CD4-positive, CD25-positive, alpha-beta regulatory T cell (primary cell): Measurements from ENCODE around the gene PRKAR1B. TPM values are rescaled to one million over a fixed set of nuclear protein-coding genes. Genes with fewer than 3 reads are reported as not detected.

Source experiments
- ATAC-seq, 2 donors: fragments of 150-1000 bp; cut with Tn5 transposase; one replicate each; pipeline ENCODE4 v1.10.0; 2021; ENCODE audit warnings: low read depth in 2 of 2, moderate number of reproducible peaks in 2 of 2, moderate library complexity in 1 of 2
- DNase-seq, 3 donors: peaks; one replicate each; pipeline versions ENCODE4 v3.0.0 to v3.0.0-alpha.2; 2012 to 2022; ENCODE audit warnings: mixed read lengths in 1 of 3
- H3K27ac ChIP-seq: one replicate; pipeline ENCODE4 v1.7.0; 2013; ENCODE audit warnings: mild to moderate bottlenecking, low read length; ENCODE audit not compliant: insufficient read depth, poor library complexity, severe bottlenecking
- H3K27me3 ChIP-seq: one replicate; pipeline ENCODE4 v1.7.0; 2013; ENCODE audit warnings: low read length; ENCODE audit not compliant: control insufficient read depth, insufficient read depth
- H3K36me3 ChIP-seq: one replicate; pipeline ENCODE4 v1.7.0; 2013; ENCODE audit warnings: mild to moderate bottlenecking, low read length, moderate library complexity; ENCODE audit not compliant: control insufficient read depth, insufficient read depth
- H3K4me1 ChIP-seq: 2 replicates; pipeline ENCODE4 v1.7.0; 2013; ENCODE audit warnings: mild to moderate bottlenecking, low read length; ENCODE audit not compliant: insufficient read depth, control insufficient read depth, poor library complexity, severe bottlenecking
- H3K4me3 ChIP-seq: one replicate; pipeline ENCODE4 v1.7.0; 2013; ENCODE audit warnings: low read depth, mild to moderate bottlenecking, low read length, moderate library complexity
- H3K9me3 ChIP-seq, 2 experiments: 1 replicate in 1 of 2; 2 replicates in 1 of 2; pipeline ENCODE4 v1.7.0; 2013; ENCODE audit warnings: low read length in 2 of 2, mild to moderate bottlenecking in 1 of 2, moderate library complexity in 1 of 2; ENCODE audit not compliant: control insufficient read depth in 2 of 2
- H3K27ac Mint-ChIP-seq, 3 donors: one replicate each; pipeline ENCODE4 v1.8.0; 2020 to 2022; ENCODE audit warnings: mild to moderate bottlenecking in 3 of 3, mixed read lengths in 3 of 3, moderate library complexity in 2 of 3
- H3K27me3 Mint-ChIP-seq: one replicate; pipeline ENCODE4 v1.8.0; 2022; ENCODE audit warnings: mild to moderate bottlenecking, mixed read lengths
- H3K36me3 Mint-ChIP-seq: one replicate; pipeline ENCODE4 v1.8.0; 2020; ENCODE audit warnings: mixed read lengths
- H3K4me1 Mint-ChIP-seq, 4 donors: one replicate each; pipeline ENCODE4 v1.8.0; 2020 to 2022; ENCODE audit warnings: mixed read lengths in 4 of 4, mild to moderate bottlenecking in 1 of 4
- H3K4me3 Mint-ChIP-seq, 4 donors: one replicate each; pipeline ENCODE4 v1.8.0; 2020 to 2022; ENCODE audit warnings: mild to moderate bottlenecking in 4 of 4, mixed read lengths in 4 of 4, moderate library complexity in 3 of 4
- H3K9me3 Mint-ChIP-seq, 7 donors: one replicate each; pipeline ENCODE4 v1.8.0; 2020 to 2022; ENCODE audit warnings: mixed read lengths in 7 of 7, mild to moderate bottlenecking in 3 of 7, moderate library complexity in 2 of 7
- polyA plus RNA-seq, 4 donors: library from polyadenylated mRNA; unstranded; fragments of 300-500 nt; fragmentation: Illumina TruSeq; gene quantifications; one replicate each; pipeline ENCODE4 v1.2.3, GENCODE V29; 2021
- total RNA-seq: library from RNA; stranded (reverse); gene quantifications from one replicate; pipeline ENCODE4 v1.2.3, GENCODE V29; 2022

The PRKAR1B gene
- total and polyA plus RNA-seq, 5 donors from 2014 or later = 4.9 to 12.5 (median 6.8) TPM

- Histone ChIP-seq H3K9me3 (no peaks in the 10 kb centered on the region), H3K4me3 (no peak overlapping the region), H3K27ac (no peak overlapping the region), H3K4me1 (no peaks in the 10 kb centered on the region), H3K36me3 (no peaks in the 10 kb centered on the region), H3K27me3 (no peaks in the 10 kb centered on the region)
- Mint-ChIP-seq H3K9me3 (no peaks in the 10 kb centered on the region), H3K27ac (no peak overlapping the region), H3K4me3 (no peak overlapping the region), H3K27me3 (no peaks in the 10 kb centered on the region), H3K4me1 (no peaks in the 10 kb centered on the region), H3K36me3 (no peaks in the 10 kb centered on the region)
- no peak for DNase-seq
- no peak for ATAC-seq
Measured at GRCh38 chr7:504221-505111, 222.6 kb downstream of the PRKAR1B start.

GRCh38 chr7:503575-504111, 223.4 kb downstream of the PRKAR1B start:
- DNase-seq (no peak), ATAC-seq (no peak)
- H3K9me3 Mint-ChIP-seq = no peaks in the 10 kb centered on the region

DNA sequence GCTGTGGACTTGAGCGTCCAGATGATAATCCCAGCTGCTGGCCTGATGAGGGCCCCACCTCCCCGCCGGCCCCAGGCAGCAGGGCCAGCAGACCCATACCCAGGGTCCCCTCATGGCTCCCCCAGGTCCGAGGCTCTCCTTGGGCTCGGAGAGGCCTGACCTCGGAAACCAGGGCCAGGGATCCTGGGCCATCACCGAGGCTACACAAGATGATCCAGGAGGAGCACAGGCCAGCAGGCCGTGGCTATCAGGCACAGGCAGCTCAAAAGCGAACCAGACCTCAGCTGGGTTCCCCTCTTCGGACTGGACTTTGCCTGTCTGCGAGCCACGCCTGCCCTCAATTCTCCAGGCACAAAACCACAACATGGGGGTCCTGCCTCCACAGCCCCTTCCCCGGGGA, 224.8 kb downstream of the PRKAR1B start:
- ATAC-seq (no peak), DNase-seq (no peak)
- Mint-ChIP-seq H3K27me3 (no peaks in the 10 kb centered on the region), H3K9me3 (peaks cover 0 to 3% (median 0%) of the 10 kb centered on the region in 7 donors), H3K27ac (no peak overlapping the region), H3K4me1 (peaks cover 0 to 4% (median 2%) of the 10 kb centered on the region in 4 donors), H3K36me3 (no peaks in the 10 kb centered on the region), H3K4me3 (no peak overlapping the region)
- no peaks in the 10 kb centered on the region for H3K9me3 ChIP-seq
- no peaks in the 10 kb centered on the region for H3K27me3 ChIP-seq
- H3K36me3 ChIP-seq = no peaks in the 10 kb centered on the region
- H3K27ac ChIP-seq = no peak overlapping the region
- no peaks in the 10 kb centered on the region for H3K4me1 ChIP-seq
- H3K4me3 ChIP-seq = no peak overlapping the region

More at GRCh38 chr7:503575-504111, 223.4 kb downstream of the PRKAR1B start:
- H3K4me1 ChIP-seq = no peaks in the 10 kb centered on the region
- Mint-ChIP-seq H3K27ac (no peak overlapping the region), H3K4me1 (no peaks in the 10 kb centered on the region), H3K27me3 (no peaks in the 10 kb centered on the region), H3K4me3 (no peak overlapping the region), H3K36me3 (no peaks in the 10 kb centered on the region)
- H3K36me3 ChIP-seq = no peaks in the 10 kb centered on the region
- H3K9me3 ChIP-seq = no peaks in the 10 kb centered on the region
- H3K4me3 ChIP-seq = no peak overlapping the region
- H3K27ac ChIP-seq = no peak overlapping the region
- H3K27me3 ChIP-seq = no peaks in the 10 kb centered on the region

- Mint-ChIP-seq H3K4me1 (peaks cover 0 to 4% (median 2%) of the 10 kb centered on the region in 4 donors), H3K4me3 (no peak overlapping the region), H3K36me3 (no peaks in the 10 kb centered on the region), H3K27ac (no peak overlapping the region), H3K9me3 (peaks cover 0 to 3% (median 0%) of the 10 kb centered on the region in 7 donors), H3K27me3 (no peaks in the 10 kb centered on the region)
- Histone ChIP-seq H3K4me1 (no peaks in the 10 kb centered on the region), H3K27ac (no peak overlapping the region), H3K27me3 (no peaks in the 10 kb centered on the region), H3K9me3 (no peaks in the 10 kb centered on the region), H3K4me3 (no peak overlapping the region), H3K36me3 (no peaks in the 10 kb centered on the region)
- DNase-seq (no peak), ATAC-seq (no peak)
Measured at GRCh38 chr7:501526-501925, 225.6 kb downstream of the PRKAR1B start.

GRCh38 chr7:500521-501420, 226.3 kb downstream of the PRKAR1B start:
- H3K27ac Mint-ChIP-seq = no peak overlapping the region
- ATAC-seq = no peak
- Histone ChIP-seq H3K4me3 (no peak overlapping the region), H3K36me3 (no peaks in the 10 kb centered on the region), H3K4me1 (no peaks in the 10 kb centered on the region), H3K27me3 (no peaks in the 10 kb centered on the region), H3K9me3 (no peaks in the 10 kb centered on the region), H3K27ac (no peak overlapping the region)
- no peak for DNase-seq
- H3K27me3 Mint-ChIP-seq = no peaks in the 10 kb centered on the region
- peaks cover 0 to 4% (median 2%) of the 10 kb centered on the region in 4 donors for H3K4me1 Mint-ChIP-seq
- H3K4me3 Mint-ChIP-seq = no peak overlapping the region
- H3K36me3 Mint-ChIP-seq = no peaks in the 10 kb centered on the region
- H3K9me3 Mint-ChIP-seq = peaks cover 0 to 3% (median 0%) of the 10 kb centered on the region in 7 donors

GRCh38 chr7:499853-500485, 227.1 kb downstream of the PRKAR1B start:
- no peak overlapping the region for H3K4me3 ChIP-seq
- H3K36me3 ChIP-seq = no peaks in the 10 kb centered on the region
- Mint-ChIP-seq H3K36me3 (no peaks in the 10 kb centered on the region), H3K9me3 (peaks cover 0 to 3% (median 0%) of the 10 kb centered on the region in 7 donors), H3K4me3 (no peak overlapping the region), H3K27me3 (no peaks in the 10 kb centered on the region), H3K4me1 (peaks cover 0 to 4% (median 2%) of the 10 kb centered on the region in 4 donors), H3K27ac (no peak overlapping the region)
- DNase-seq (no peak), ATAC-seq (no peak)
- H3K27me3 ChIP-seq = no peaks in the 10 kb centered on the region
- no peaks in the 10 kb centered on the region for H3K4me1 ChIP-seq
- H3K9me3 ChIP-seq = no peaks in the 10 kb centered on the region
- H3K27ac ChIP-seq = no peak overlapping the region
